HG02642 (cell line): ENCODE results near the gene CARD19.

Source experiments
- ATAC-seq: cut with Tn5 transposase; IDR thresholded peaks from one replicate; pipeline ENCODE4 v1.9.1; 2021; ENCODE audit warnings: mild to moderate bottlenecking; ENCODE audit not compliant: unreplicated experiment, poor library complexity

The CARD19 gene

GRCh38 chr9:93096131-93096802 is at the start of gene CARD19:
Gene CARD19 (plus strand): TSS chr9:93096217. CDS start chr9:93096346, 129 bp downstream.
- ATAC-seq: peak; percentile 22

GRCh38 chr9:93048566-93049448 is 47.2 kb upstream of the CARD19 start:
- ATAC-seq: no peak

GRCh38 chr9:93049491-93049890 is 46.5 kb upstream of the CARD19 start:
- ATAC-seq: no peak

- no peak for ATAC-seq
Measured at GRCh38 chr9:93050231-93050630, 45.8 kb upstream of the CARD19 start.

GRCh38 chr9:93051680-93052089 is 44.3 kb upstream of the CARD19 start:
- no peak for ATAC-seq

GRCh38 chr9:93052791-93053540 is 43.1 kb upstream of the CARD19 start:
- no peak for ATAC-seq

GRCh38 chr9:93053781-93054331 is 42.2 kb upstream of the CARD19 start:
- no peak for ATAC-seq

GRCh38 chr9:93054758-93055704 is 41.0 kb upstream of the CARD19 start:
- no peak for ATAC-seq

GRCh38 chr9:93057042-93057702 is 38.8 kb upstream of the CARD19 start:
- ATAC-seq: no peak

- ATAC-seq: peak; percentile 16
Measured at GRCh38 chr9:93057703-93058354, 38.2 kb upstream of the CARD19 start.

GRCh38 chr9:93058355-93059010 is 37.5 kb upstream of the CARD19 start, which contains the start of gene SUSD3:
Gene SUSD3 (plus strand): TSS chr9:93058701. CDS start chr9:93058743, 42 bp downstream.
- peak; percentile 65 for ATAC-seq

- peak; percentile 19 for ATAC-seq
Measured at GRCh38 chr9:93059011-93059714, 36.9 kb upstream of the CARD19 start.

GRCh38 chr9:93059715-93060578 is 36.1 kb upstream of the CARD19 start:
- ATAC-seq: no peak

- ATAC-seq: no peak
Measured at GRCh38 chr9:93060746-93061259, 35.2 kb upstream of the CARD19 start.

- ATAC-seq: no peak
Measured at GRCh38 chr9:93061260-93061751, 34.7 kb upstream of the CARD19 start.
